DOHH2 (cell line): ENCODE results near the gene ZBTB44.

Source experiments
- CTCF ChIP-seq: fragments of 200-600 bp; sonication (generic); IDR thresholded peaks from one replicate; pipeline ENCODE4 v1.5.1; 2014; ENCODE audit warnings: antibody characterized with exemption, mild to moderate bottlenecking, low read depth, low read length; ENCODE audit not compliant: poor library complexity, severe bottlenecking
- EZH2phosphoT487 ChIP-seq: fragments of 200-600 bp; sonication (generic); IDR thresholded peaks from 2 replicates; pipeline ENCODE4 v1.6.1; 2017; ENCODE audit warnings: borderline replicate concordance, mild to moderate bottlenecking, antibody characterized with exemption, low read length, moderate library complexity, mixed read lengths

- no peak for TF ChIP-seq CTCF
- TF ChIP-seq EZH2phosphoT487: no peak
These were observed 127.6 kb downstream of the ZBTB44 start for GRCh38 chr11:130187096-130187495.
